Activated B cell treated with CpG ODN at 0.5 μM for 24 hours (primary cell): ENCODE results near the gene ZDHHC8. TPM values are rescaled to one million over a fixed set of nuclear protein-coding genes. Genes with fewer than 3 reads are reported as not detected.

Experiments used
- ATAC-seq: fragments of 200-7000 bp; cut with Tn5 transposase; one replicate; pipeline ENCODE4 v1.10.0; 2021; ENCODE audit warnings: low read depth, mild to moderate bottlenecking, moderate library complexity
- CTCF ChIA-PET: fragments of 350-600 bp; sonication (Branson Sonifier 250); formaldehyde crosslinking; loops from one replicate; lab custom pipeline; 2021; ENCODE audit warnings: antibody characterized with exemption; lab: Charles Lee
- POLR2A ChIA-PET: fragments of 350-600 bp; sonication (Branson Sonifier 250); formaldehyde crosslinking; loops from one replicate; lab custom pipeline; 2021; ENCODE audit warnings: antibody characterized with exemption; lab: Charles Lee
- DNase-seq: peaks from one replicate; pipeline ENCODE4 v3.0.0; 2022
- H3K27ac Mint-ChIP-seq: one replicate; pipeline ENCODE4 v1.8.0; 2020; ENCODE audit warnings: mixed read lengths
- H3K27me3 Mint-ChIP-seq: one replicate; pipeline ENCODE4 v1.8.0; 2021; ENCODE audit warnings: mixed read lengths
- H3K36me3 Mint-ChIP-seq: one replicate; pipeline ENCODE4 v1.8.0; 2021; ENCODE audit warnings: low read depth, mixed read lengths
- H3K4me1 Mint-ChIP-seq: one replicate; pipeline ENCODE4 v1.8.0; 2021; ENCODE audit warnings: mixed read lengths
- H3K4me3 Mint-ChIP-seq: one replicate; pipeline ENCODE4 v1.8.0; 2020; ENCODE audit warnings: mild to moderate bottlenecking, mixed read lengths
- H3K9me3 Mint-ChIP-seq: one replicate; pipeline ENCODE4 v1.8.0; 2020; ENCODE audit warnings: mixed read lengths
- CTCF ChIP-seq: fragments of 200-600 bp; IDR thresholded peaks from one replicate; pipeline ENCODE4 v1.8.0; 2022; ENCODE audit warnings: antibody characterized with exemption, mild to moderate bottlenecking
- intact Hi-C: fragments of 100-400 bp; cut with micrococcal nuclease; formaldehyde crosslinking; loops from one replicate; pipeline ENCODE4 v1.15.1; 2024
- total RNA-seq: library from RNA; stranded (reverse); gene quantifications from 2 replicates; pipeline ENCODE4 v1.2.3, GENCODE V29; 2022

The ZDHHC8 gene
- total RNA-seq, 1 donor from 2014 or later: 65.6 TPM

- intact Hi-C loops: no loop called here
- peaks cover 49% of the 10 kb centered on the region for H3K36me3 Mint-ChIP-seq
- no peak for ATAC-seq
- no peaks in the 10 kb centered on the region for H3K9me3 Mint-ChIP-seq
- ChIA-PET POLR2A (no interaction called here), CTCF (no interaction called here)
- H3K27me3 Mint-ChIP-seq: no peaks in the 10 kb centered on the region
- H3K4me1 Mint-ChIP-seq: peaks cover 28% of the 10 kb centered on the region
- DNase-seq: no peak
- TF ChIP-seq CTCF: no peak
- H3K27ac Mint-ChIP-seq: no peak overlapping the region
- no peak overlapping the region for H3K4me3 Mint-ChIP-seq
Measured at GRCh38 chr22:20085651-20086050, 46.0 kb upstream of the ZDHHC8 start.

DNA sequence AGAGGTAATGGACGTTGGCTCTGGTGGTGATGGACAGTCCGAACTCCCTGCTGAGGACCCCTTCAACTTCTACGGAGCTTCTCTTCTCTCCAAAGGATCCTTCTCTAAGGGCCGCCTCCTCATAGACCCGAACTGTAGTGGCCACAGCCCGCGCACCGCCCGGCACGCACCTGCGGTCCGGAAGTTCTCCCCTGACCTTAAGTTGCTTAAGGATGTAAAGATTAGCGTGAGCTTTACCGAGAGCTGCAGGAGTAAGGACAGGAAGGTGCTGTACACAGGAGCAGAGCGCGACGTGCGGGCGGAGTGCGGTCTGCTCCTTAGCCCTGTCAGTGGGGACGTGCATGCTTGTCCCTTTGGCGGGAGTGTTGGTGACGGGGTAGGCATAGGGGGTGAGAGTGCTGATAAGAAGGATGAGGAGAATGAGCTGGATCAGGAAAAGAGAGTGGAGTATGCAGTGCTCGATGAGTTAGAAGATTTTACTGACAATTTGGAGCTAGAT is 45.5 kb upstream of the ZDHHC8 start:
- H3K4me3 Mint-ChIP-seq: no peak overlapping the region
- DNase-seq (no peak), ATAC-seq (no peak)
- CTCF ChIA-PET: no interaction called here
- H3K36me3 Mint-ChIP-seq: peaks cover 54% of the 10 kb centered on the region
- no peak overlapping the region for H3K27ac Mint-ChIP-seq
- peaks cover 23% of the 10 kb centered on the region for H3K4me1 Mint-ChIP-seq
- H3K9me3 Mint-ChIP-seq: no peaks in the 10 kb centered on the region
- H3K27me3 Mint-ChIP-seq: no peaks in the 10 kb centered on the region
- intact Hi-C loops: no loop called here
- POLR2A ChIA-PET: interaction anchor here (0.5 kb wide), 1 partner anchor 978 kb away, joined by 4 read pairs; no protein-coding TSS in a partner anchor
- no peak for TF ChIP-seq CTCF

DNA sequence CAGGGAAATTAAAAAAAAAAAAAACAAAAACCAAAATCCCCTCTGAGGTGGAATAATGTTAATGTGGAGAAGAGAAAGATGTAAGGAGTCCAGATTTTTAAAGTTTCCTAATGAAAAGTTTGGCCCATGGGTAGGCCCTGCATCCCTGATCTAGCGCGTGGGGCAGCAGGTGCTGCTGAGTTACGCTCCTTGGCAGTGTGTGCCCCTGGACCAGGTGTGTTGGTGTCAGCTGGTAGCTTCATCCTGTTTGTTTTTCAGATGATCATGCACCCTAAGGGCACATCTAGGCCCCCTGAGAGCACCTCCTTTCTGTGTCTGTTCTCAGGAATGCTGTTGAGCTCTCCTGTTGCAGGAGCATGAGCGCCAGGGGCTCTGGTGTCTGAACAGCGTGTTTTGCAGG is 44.8 kb upstream of the ZDHHC8 start:
- TF ChIP-seq CTCF: no peak
- no peaks in the 10 kb centered on the region for H3K9me3 Mint-ChIP-seq
- intact Hi-C loops: no loop called here
- H3K27me3 Mint-ChIP-seq: no peaks in the 10 kb centered on the region
- H3K27ac Mint-ChIP-seq: no peak overlapping the region
- ChIA-PET POLR2A (interaction anchor here (0.5 kb wide), 1 partner anchor 978 kb away, joined by 4 read pairs; no protein-coding TSS in a partner anchor), CTCF (no interaction called here)
- DNase-seq: no peak
- H3K4me1 Mint-ChIP-seq: peaks cover 17% of the 10 kb centered on the region
- H3K36me3 Mint-ChIP-seq: peaks cover 60% of the 10 kb centered on the region
- no peak for ATAC-seq
- H3K4me3 Mint-ChIP-seq: no peak overlapping the region

DNA sequence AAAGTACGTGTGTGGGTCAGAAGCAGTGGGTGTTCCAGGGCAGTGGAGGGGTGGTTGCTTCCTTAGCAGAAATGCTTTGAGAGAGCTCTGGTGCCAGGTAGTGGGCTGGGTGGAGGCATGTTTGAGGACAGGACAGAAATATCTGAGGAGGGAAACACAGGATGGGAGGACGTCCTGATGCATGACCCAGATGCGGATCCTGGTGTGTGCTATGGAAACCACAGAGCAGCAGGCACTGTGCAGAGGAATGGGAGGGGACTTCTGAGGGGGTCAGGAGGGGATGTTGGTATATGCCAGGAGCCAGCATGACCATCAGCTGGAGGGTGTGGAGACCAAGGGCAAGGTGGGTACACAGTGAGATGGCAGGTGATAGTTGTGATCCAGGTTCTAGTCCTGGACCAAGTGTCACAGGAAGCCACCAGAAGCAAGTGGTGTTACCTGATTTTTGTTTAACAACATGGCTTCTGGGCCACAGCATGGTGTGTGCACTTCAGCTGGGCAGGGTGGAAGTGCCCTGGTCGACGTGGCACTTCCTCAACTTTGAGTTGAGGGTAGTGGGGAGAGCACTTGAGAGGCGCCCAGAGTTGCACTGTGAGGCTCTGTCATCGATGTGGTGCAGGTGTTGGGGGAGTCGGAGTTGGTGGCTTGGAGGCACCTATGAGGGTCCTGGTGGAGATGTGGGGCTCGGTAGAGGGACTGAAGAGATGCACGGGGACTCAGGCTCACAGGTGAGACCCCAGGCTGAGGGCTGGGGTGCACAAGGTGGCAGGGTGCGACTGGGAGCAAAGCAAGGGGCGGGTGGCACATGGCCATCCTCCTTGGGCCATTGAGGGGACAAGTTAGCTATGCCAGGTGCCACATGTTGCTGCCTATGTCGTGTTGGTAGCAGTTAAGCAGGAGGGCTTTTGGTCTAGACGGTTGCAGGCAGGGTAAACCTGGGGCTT is 44.0 kb upstream of the ZDHHC8 start:
- no peaks in the 10 kb centered on the region for H3K9me3 Mint-ChIP-seq
- H3K4me3 Mint-ChIP-seq: no peak overlapping the region
- ATAC-seq: no peak
- H3K27ac Mint-ChIP-seq: no peak overlapping the region
- ChIA-PET POLR2A (no interaction called here), CTCF (no interaction called here)
- TF ChIP-seq CTCF: no peak
- DNase-seq: no peak
- H3K36me3 Mint-ChIP-seq: peaks cover 68% of the 10 kb centered on the region
- intact Hi-C loops: no loop called here
- no peaks in the 10 kb centered on the region for H3K27me3 Mint-ChIP-seq
- peaks cover 14% of the 10 kb centered on the region for H3K4me1 Mint-ChIP-seq

DNA sequence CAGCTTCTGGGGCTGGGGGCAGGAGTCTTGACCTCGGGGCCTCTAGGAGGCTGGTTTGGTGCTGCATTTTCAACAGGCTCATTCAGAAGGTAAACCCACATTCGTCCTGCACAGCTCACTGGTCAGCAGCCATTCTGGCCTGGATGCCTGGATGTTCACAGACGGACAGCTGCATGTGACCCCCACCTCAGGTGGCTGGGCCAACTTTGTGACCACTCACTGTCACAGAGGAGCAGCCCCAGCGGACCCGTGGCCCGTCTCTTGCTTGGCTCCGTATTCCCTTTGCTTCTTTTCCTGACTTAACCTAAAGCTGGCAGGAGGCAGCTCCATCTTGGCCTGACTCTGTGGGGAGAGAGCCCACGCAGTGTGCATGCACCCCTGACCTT is 43.3 kb upstream of the ZDHHC8 start:
- intact Hi-C loops: no loop called here
- ATAC-seq (no peak), DNase-seq (no peak)
- Mint-ChIP-seq H3K27ac (no peak overlapping the region), H3K4me3 (no peak overlapping the region), H3K36me3 (peaks cover 74% of the 10 kb centered on the region), H3K9me3 (no peaks in the 10 kb centered on the region), H3K27me3 (no peaks in the 10 kb centered on the region), H3K4me1 (peaks cover 8% of the 10 kb centered on the region)
- CTCF ChIA-PET: no interaction called here
- POLR2A ChIA-PET: no interaction called here
- no peak for TF ChIP-seq CTCF
